Stromal cell of bone marrow (primary cell): Measurements from ENCODE around the gene PTEN.
"Not testable (repeated sequence)": the region's sequence is repeated elsewhere in the genome, so short reads cannot be mapped to it uniquely, and the experiment has no call there.

Experiments
- DNase-seq: peaks from one replicate; pipeline ENCODE4 v3.0.0-alpha.2; 2012; ENCODE audit warnings: low read depth

PTEN gene

DNA sequence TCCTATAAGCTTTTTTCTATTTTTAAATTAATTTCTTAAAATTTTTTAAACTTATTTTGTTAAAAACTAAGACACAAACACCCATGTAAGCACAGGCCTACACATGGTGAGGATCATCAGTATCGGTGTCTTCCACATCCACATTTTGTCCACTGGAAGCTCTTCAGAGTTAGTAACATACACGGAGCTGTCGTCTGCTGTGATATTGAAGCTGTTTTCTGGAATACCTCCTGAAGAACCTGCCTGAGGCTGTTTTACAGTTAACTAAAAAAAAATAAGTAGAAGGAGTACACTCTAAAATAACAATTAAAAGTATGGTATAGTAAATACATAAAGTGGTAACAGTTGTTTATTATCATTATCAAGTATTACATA is 17.8 kb upstream of the PTEN start:
- no peak for DNase-seq

DNA sequence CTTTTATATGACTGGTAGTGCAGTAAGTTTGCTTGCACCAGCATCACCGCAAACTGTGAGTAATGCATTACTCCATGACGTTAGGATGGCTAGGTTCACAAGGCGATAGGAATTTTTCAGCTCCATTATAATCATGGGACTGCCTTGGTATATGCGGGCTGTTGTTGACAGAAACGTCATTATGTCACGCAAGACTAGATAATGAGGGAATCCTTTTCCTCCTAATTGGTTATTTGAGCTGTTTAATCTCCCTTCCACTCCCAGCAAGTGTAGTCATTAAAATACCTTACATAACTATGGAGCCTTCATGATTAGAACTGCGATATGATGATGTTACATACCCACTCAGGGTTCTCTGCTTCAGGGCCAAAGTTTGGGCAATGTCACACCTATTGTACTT is 17.4 kb upstream of the PTEN start:
- no peak for DNase-seq

DNA sequence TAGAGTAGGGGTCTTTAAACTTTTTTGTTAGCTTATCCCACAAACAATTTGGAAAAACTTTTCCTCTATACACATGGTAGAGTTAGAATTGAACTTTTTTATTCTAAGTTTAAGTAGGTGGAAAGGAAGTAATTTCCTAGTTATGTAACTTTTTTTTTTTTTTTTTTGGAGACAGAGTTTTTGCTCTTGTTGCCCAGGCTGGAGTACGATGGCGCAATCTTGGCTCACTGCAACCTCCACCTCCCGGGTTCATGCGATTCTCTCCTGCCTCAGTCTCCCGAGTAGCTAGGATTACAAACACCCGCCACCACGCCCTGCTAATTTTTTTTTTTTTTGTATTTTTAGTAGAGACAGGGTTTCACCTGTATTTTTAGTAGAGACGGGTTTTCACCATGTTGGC is 16.7 kb upstream of the PTEN start:
- DNase-seq: not testable (repeated sequence)

DNA sequence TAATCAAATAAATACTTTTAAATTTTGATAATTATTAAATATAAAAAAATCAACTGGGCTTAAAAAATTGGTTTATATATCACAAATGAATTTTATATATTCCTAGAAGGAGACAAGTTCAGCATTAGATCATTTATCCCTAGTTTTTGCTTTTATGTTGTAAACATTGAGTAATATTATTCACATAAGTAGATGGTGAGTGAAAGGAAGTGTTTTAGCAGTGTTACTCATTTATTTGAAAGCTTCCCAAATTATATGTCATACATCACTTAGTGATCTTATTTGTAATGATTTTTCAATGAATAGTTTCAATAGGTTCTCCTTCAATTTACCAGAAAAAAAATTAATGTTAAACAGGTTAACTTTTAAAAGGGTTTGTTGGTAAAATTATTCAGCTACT is 15.9 kb upstream of the PTEN start:
- no peak for DNase-seq

DNA sequence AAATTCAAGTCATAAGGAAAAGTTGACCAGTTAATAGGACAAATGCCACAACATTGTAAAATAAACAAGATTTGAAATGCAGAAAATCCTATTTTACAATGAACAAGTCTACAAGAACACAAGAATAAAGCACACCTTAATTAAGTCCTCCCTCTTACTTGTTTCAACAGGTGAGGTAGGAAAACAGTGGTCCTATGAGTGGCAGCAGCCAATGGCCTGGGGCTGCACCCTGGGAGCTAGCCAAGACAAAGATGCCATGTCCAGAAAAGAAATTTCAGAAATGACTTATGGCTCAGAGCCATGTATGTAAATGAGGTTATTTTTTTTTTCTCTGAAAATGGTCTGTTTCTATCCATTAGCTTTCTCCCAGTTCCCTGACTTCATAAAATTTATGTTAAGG is 14.4 kb upstream of the PTEN start:
- DNase-seq: no peak

DNA sequence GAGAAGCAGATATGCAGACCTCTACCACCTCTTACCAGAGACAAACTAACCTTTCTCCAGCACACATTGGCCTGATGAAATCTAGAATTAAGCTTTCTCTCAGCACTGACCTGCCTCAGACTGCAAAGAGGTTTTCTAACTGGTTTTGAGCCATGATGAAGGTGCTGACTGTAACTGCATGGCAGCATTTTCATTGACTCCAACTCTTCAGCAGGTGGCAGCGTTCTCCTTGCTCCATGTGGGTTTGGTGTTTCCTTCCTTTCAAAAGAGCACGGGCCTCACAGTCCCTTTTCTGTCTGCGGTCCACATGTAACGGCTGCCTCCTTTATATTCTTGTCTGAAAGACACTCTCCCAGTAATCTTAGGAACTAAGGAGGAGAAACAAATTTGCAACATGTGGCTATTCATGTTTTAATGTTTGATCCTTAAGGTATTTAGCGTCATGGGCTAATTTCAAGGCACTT is 12.7 kb upstream of the PTEN start:
- DNase-seq: peak; percentile 40

DNA sequence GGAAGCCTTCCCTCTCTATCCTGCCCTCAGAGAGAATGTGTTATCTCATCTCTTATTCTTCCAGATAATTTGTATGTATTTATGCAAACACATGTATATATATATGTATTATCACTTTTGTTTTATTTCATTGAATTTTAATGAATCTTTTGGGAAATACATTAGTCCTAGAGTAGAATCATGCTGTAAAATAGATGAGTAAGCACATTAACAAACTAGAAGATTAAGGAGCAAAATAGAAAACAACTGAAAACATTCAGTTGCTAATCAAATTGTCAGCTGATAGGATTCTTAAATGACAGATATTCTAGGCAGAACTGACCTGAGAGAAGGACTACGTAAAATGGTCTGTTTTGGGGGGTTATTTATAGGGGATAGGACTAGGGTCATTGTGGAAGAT is 11.3 kb upstream of the PTEN start:
- no peak for DNase-seq

DNA sequence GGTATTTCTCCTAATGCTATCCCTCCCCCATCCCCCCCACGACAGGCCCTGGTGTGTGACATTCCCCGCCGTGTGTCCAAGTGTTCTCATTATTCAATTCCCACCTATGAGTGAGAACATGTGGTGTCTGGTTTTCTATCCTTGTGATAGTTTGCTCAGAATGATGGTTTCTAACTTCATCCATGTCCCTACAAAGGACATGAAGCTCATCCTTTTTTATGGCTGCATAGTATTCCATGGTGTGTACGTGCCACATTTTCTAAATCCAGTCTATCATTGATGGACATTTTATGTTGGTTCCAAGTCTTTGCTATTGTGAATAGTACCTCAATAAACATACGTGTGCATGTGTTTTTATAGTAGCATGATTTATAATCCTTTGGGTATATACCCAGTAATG is 8.2 kb upstream of the PTEN start:
- not testable (repeated sequence) for DNase-seq

DNA sequence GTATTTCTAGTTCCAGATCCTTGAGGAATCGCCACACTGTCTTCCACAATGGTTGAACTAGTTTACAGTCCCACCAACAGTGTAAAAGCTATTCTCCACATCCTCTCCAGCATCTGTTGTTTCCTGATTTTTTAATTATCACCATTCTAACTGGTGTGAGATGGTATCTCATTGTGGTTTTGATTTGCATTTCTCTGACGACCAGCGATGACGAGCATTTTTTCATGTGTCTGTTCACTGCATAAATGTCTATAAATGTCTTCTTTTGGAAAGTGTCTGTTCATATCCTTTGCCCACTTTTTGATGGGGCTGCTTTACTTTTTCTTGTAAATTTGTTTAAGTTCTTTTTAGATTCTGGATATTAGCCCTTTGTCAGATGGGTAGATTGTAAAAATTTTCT is 7.8 kb upstream of the PTEN start:
- not testable (repeated sequence) for DNase-seq

DNA sequence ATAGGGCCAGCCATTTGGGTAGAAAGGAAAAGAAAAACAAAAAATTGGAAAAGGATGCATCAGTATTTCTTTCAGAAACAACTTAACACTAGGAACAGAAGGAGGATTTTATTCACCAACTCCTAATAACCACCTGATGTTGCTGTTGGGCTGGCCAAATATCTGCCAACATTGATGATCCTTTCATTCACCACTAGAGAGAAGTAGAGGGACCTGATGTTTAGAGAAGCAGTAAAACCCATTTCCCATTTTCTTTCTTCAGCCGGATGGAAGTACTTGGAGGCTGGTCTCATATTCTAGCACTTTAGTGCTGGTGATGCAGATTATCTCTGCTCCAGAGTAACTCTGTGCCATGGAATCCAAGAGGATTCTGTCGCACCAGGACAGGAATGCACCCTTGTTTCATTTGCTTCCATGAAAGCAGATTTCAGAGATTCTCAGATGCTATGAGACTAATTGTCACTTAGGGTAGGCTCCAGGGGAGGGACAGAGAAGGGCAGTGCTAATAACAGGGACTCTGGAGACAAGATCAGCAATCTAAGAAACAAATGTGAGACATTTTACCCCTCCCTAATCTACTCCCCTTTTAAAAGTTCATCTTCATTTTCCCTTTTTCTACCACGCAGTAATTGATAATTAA is 3.1 kb upstream of the PTEN start:
- DNase-seq: peak; percentile 76

DNA sequence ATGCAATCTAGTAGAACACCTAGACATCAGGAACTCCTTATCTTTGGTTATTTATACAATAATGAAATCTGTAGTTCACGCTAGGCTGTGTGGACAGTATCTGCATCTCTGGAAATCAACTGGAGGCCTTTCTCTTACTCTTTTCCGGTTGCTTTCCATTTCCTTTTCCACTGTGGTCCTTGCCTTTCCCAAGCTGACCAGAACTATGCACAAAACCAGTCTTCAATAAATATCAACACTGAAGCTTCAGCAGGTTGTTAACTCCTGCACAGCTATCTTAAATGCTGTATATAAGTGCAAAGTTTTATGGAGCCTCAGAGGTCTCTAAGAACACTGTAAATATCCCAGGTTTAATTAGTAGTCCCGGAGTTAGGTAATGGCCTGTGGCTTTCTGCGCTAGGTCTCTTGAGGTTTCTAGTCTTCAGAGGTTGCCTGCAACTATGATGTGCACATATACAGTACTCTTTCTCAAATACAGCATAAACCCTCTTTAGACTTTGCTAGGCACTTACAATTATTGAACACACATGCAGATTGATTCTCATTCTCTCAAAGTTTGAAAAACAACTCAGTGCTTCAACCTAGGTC is 2.5 kb upstream of the PTEN start:
- DNase-seq: no peak

DNA sequence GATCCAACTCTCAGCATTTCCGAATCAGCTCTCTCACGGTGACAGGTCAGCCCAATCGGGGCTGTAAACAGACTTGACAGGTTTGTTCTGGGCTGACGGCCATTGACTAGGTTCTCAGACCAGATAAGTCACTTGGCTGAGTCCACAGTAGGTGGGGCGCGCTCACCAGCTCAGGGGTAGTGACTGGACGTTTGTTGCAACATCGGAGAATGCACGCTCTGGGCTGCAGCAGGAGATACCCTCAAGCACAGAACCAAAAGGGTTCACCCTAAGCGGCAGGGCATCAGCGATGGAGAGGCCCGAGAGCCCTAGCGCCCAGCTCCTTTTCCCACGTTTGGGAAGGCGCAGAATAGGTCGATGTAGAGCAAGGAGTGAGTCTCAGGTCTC is 1.9 kb upstream of the PTEN start:
- DNase-seq: no peak

DNA sequence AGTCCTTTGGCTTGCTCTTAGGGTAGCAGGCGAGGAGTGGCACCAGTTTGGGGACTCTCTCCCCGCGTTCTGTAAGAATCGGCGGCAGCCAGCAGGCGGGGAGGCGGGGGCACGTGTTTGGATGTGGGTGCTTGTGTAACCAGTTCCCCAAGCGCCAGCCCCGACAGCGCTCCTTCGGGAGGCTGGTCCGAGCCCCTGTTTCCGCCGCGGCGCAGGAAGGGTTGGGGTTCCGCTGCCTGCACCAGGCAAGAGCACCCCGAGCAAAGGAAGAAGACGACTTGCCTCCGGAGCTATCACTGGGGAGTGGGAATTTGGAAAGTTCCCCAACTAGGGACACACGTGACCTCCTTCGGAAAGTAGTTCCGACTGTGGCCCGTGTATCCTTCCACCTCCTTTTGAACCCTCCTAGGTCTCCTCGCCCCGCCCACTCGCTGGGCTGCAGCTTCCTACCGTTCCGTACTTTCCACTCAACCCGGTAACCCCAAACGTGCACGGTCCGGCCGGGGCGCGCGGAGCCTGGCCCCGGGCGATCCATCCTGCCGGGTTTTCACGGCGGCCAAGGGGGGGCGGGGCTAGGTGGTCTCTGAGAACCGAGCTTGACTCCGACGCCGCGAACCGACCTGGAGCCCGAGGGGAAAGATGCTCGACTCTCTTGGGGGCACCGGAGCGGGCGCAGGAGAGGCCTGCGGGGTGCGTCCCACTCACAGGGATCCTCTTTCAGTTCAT is 1.3 kb upstream of the PTEN start:
- peak; percentile 94 for DNase-seq

DNA sequence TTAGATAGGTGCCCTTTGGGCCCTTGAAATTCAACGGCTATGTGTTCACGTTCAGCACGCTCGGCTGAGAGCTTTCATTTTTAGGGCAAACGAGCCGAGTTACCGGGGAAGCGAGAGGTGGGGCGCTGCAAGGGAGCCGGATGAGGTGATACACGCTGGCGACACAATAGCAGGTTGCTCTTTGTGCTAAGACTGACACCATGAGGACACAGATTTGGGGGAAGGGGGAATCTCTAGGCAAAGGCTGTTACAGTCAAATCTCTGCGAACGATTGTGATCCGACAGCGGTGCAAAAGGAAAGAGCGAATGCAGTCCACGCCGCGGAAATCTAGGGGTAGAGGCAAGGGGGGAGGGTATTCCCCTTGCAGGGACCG is 759 bp upstream of the PTEN start:
- no peak for DNase-seq

DNA sequence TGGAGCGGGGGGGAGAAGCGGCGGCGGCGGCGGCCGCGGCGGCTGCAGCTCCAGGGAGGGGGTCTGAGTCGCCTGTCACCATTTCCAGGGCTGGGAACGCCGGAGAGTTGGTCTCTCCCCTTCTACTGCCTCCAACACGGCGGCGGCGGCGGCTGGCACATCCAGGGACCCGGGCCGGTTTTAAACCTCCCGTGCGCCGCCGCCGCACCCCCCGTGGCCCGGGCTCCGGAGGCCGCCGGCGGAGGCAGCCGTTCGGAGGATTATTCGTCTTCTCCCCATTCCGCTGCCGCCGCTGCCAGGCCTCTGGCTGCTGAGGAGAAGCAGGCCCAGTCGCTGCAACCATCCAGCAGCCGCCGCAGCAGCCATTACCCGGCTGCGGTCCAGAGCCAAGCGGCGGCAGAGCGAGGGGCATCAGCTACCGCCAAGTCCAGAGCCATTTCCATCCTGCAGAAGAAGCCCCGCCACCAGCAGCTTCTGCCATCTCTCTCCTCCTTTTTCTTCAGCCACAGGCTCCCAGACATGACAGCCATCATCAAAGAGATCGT is 598 bp downstream of the PTEN start:
- not testable (repeated sequence) for DNase-seq

DNA sequence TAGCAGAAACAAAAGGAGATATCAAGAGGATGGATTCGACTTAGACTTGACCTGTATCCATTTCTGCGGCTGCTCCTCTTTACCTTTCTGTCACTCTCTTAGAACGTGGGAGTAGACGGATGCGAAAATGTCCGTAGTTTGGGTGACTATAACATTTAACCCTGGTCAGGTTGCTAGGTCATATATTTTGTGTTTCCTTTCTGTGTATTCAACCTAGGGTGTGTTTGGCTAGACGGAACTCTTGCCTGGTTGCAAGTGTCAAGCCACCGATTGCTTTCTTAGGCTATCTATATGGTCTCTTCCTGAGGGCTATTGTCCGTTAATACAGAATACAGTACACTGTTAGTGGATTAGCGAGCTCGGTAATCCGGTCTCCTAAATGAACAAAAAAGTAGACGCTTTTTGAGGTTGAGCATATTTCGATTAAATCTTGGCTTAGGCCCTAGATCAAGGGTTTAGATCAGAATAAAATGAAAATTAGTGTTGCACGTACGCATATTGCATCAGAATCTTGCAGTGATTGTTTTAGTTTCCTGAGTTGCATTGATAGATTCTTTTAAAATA is 1.2 kb downstream of the PTEN start:
- DNase-seq: no peak

DNA sequence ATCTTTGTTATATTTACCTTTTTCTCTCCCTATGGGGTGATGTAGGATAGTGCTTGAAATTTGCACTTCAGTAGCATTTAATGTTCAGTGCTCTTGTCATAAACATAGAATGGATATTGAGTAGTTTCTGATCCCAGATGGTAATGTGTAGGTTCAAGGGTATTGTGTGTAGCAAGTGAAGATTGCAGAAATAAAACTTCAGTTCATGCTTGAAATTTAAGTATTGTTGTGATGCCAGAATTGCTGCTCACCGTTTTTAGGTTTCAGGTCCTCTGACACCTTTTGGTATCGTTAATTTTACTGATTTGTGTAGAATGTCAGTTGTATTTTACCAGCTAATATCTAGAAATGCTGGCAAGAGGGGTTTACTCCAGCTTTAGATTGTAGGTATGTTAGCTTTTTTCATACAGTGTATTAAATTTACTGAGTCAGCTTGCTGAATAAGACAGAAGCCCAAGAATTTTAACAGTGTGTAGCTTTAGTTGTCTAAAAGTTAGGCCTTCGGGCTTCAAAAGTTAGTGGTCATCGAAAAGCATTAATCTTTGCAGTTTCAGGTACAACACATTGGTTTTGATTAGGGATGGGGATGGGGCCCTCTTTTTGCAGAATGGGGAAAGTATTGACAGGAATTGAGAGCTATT is 1.9 kb downstream of the PTEN start:
- DNase-seq: no peak

DNA sequence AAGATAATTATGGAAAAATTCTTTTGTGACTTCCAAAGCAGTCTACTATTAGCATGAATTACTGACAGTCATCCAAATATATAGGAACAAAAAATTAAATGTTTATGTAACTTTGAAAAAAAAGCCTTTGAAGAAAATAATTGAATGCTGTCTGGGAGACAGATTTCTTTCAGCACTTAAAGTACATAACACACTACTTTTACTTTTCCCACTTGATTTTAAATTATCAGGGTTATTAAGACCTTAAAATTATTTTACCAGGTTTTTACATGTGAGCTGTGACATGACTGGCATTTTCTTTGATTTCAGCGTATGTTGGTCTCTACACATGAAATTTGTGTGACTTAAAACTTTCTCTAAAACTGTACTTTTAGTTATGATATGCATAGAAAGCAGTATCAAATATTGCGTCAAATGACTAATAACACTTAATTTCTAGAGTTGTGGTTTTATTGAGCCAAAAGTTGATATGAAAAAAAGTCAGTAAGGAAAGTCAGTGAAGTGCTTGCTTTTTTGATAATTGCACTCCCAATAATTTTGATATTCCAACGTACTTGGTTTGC is 3.1 kb downstream of the PTEN start:
- DNase-seq: no peak

DNA sequence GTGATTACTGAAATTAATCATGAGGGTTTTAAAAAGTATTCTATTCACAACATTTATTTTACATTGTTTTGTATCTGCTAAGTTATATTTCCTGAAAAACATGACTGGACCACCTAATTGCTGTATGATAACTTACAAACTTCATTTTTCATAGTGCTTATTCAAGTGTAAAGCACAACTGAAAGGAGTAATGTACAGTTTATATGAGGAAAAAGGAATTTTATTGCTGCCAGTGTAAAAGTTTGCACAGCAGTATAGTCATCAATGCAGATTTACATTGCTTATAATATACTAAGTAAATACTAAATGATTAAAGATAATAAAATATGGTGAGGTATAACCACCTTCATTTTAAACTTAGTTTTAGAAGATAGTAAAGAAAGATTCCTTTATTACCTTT is 4.0 kb downstream of the PTEN start:
- no peak for DNase-seq

DNA sequence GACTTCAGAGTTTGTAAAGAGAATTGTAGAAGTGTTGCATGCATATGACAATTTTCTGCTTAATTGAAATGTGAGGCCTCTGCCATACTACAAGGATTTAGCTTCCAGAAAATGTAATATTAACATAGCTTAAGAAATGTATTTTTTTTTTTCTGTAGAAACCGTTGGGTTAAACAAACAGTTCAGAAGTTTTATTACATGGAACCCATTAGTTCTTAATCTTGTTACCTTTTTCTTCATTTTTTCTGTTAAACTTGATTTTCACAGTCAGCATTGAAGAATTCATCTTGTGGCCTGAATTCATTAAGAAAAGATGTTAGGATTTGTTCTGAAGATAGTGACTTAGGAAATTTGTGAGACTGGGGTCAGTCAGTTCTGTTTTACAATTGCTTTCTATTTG is 4.9 kb downstream of the PTEN start:
- DNase-seq: no peak

DNA sequence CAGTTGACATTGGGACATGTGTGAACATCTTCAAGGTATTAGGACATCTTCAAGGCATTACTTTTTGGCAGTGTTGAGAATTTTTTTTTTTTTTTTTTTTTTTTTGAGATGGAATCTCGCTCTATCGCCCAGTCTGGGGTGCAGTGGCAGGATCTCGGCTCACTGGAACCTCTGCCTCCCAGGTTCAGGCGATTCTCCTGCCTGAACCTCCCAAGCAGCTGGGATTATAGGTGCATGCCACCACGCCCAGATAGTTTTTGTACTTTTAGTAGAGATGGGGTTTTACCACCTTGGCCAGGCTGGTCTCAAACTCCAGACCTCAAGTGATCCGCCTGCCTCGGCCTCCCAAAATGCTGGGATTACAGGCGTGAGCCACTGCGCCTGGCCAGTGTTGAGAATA is 5.7 kb downstream of the PTEN start:
- DNase-seq: not testable (repeated sequence)
